IMR-90 (cell line): ENCODE data around the gene HS3ST5. TPM values are rescaled to one million over a fixed set of nuclear protein-coding genes. Genes with fewer than 3 reads are reported as not detected.
"Not testable (repeated sequence)": the region's sequence is repeated elsewhere in the genome, so short reads cannot be mapped to it uniquely, and the experiment has no call there.

Source experiments
- ATAC-seq: fragments of 200-7000 bp; cut with Tn5 transposase; 2 replicates; pipeline ENCODE4 v1.9.1; 2020; ENCODE audit warnings: low read depth, mild to moderate bottlenecking, moderate library complexity
- BruUV-seq: library from RNA; stranded (reverse); fragments of 400-500 nt; replicated peaks from 2 replicates; lab custom pipeline; 2021; lab: Mats Ljungman, UMichigan
- CTCF ChIA-PET: fragments of 300-600 bp; formaldehyde crosslinking; extraction: SDS; loops from one replicate; lab custom pipeline; 2021; ENCODE audit warnings: antibody characterized with exemption; lab: Yijun Ruan, JAX
- POLR2A ChIA-PET: fragments of 300-600 bp; sonication (Branson Sonifier 250); formaldehyde crosslinking; loops from one replicate; lab custom pipeline; 2022; ENCODE audit warnings: antibody characterized with exemption; ENCODE audit not compliant: unreplicated experiment; lab: Charles Lee
- DNase-seq: peaks from one replicate; pipeline ENCODE4 v3.0.0; 2013
- H2AFZ ChIP-seq: replicated peaks from 2 replicates; pipeline ENCODE3; 2013; ENCODE audit warnings: low read length, mild to moderate bottlenecking; ENCODE audit not compliant: poor library complexity
- H2AK5ac ChIP-seq: 2 replicates; pipeline ENCODE4 v1.6.1; 2013; ENCODE audit warnings: low read depth, low read length, inconsistent platforms
- H2AK9ac ChIP-seq: replicated peaks from 2 replicates; pipeline ENCODE3; 2013; ENCODE audit warnings: mild to moderate bottlenecking, low read depth, low read length, moderate library complexity; ENCODE audit not compliant: poor library complexity
- H2BK120ac ChIP-seq: 2 replicates; pipeline ENCODE4 v1.6.1; 2013; ENCODE audit warnings: low read depth, low read length, inconsistent platforms
- H2BK15ac ChIP-seq: 3 replicates; pipeline ENCODE4 v1.6.1; 2013; ENCODE audit warnings: low read depth, low read length, inconsistent platforms
- H2BK20ac ChIP-seq: 2 replicates; pipeline ENCODE4 v1.6.1; 2013; ENCODE audit warnings: low read depth, mild to moderate bottlenecking, inconsistent platforms, low read length, moderate library complexity
- H2BK5ac ChIP-seq: 2 replicates; pipeline ENCODE4 v1.6.1; 2013; ENCODE audit warnings: mild to moderate bottlenecking, low read depth, low read length, inconsistent platforms; ENCODE audit not compliant: poor library complexity, severe bottlenecking
- H3K14ac ChIP-seq: replicated peaks from 2 replicates; pipeline ENCODE4 v1.6.1; 2013; ENCODE audit warnings: low read depth, low read length, inconsistent platforms
- H3K18ac ChIP-seq: 2 replicates; pipeline ENCODE4 v1.6.1; 2013; ENCODE audit warnings: low read depth, low read length, control low read depth
- H3K23ac ChIP-seq: 2 replicates; pipeline ENCODE4 v1.6.1; 2013; ENCODE audit warnings: low read depth, low read length, inconsistent platforms
- H3K27ac ChIP-seq: 2 replicates; pipeline ENCODE4 v1.5.1; 2013; ENCODE audit warnings: mild to moderate bottlenecking, control low read depth, low read length; ENCODE audit not compliant: insufficient read depth
- H3K27me3 ChIP-seq: 2 replicates; pipeline ENCODE4 v1.6.1; 2013; ENCODE audit warnings: low read length; ENCODE audit not compliant: control insufficient read depth, insufficient read depth
- H3K36me3 ChIP-seq: 2 replicates; pipeline ENCODE4 v1.6.1; 2013; ENCODE audit warnings: low read length, mixed read lengths; ENCODE audit not compliant: control insufficient read depth, insufficient read depth
- H3K4ac ChIP-seq: 2 replicates; pipeline ENCODE4 v1.6.1; 2013; ENCODE audit warnings: low read depth, low read length, inconsistent platforms
- H3K4me1 ChIP-seq: 2 replicates; pipeline ENCODE4 v1.6.1; 2013; ENCODE audit warnings: low read length, mixed read lengths; ENCODE audit not compliant: control insufficient read depth, insufficient read depth
- H3K4me2 ChIP-seq: 2 replicates; pipeline ENCODE4 v1.6.1; 2013; ENCODE audit warnings: low read depth, mild to moderate bottlenecking, control low read depth, low read length, moderate library complexity
- H3K4me3 ChIP-seq: 2 replicates; pipeline ENCODE4 v1.5.1; 2013; ENCODE audit warnings: low read depth, mild to moderate bottlenecking, control low read depth, low read length, moderate library complexity; ENCODE audit not compliant: insufficient read depth
- H3K56ac ChIP-seq: 2 replicates; pipeline ENCODE4 v1.6.1; 2013; ENCODE audit warnings: low read length, inconsistent platforms; ENCODE audit not compliant: insufficient read depth; ENCODE audit errors: extremely low read depth
- H3K79me1 ChIP-seq, 2 experiments: 2 replicates each; pipeline ENCODE4 v1.6.1; 2013; ENCODE audit warnings: low read length in 2 of 2, inconsistent platforms in 1 of 2, low read depth in 1 of 2
- H3K9ac ChIP-seq: 2 replicates; pipeline ENCODE4 v1.6.1; 2013; ENCODE audit warnings: low read depth, low read length, control low read depth
- H3K9me1 ChIP-seq: 2 replicates; pipeline ENCODE4 v1.6.1; 2013; ENCODE audit warnings: low read length, inconsistent platforms; ENCODE audit not compliant: insufficient read depth
- H3K9me3 ChIP-seq: 2 replicates; pipeline ENCODE4 v1.6.1; 2013; ENCODE audit warnings: low read length; ENCODE audit not compliant: control insufficient read depth, insufficient read depth
- H4K20me1 ChIP-seq: 2 replicates; pipeline ENCODE4 v1.6.1; 2013; ENCODE audit warnings: low read length, inconsistent platforms; ENCODE audit not compliant: insufficient read depth
- H4K5ac ChIP-seq: 2 replicates; pipeline ENCODE4 v1.6.1; 2013; ENCODE audit warnings: mild to moderate bottlenecking, low read depth, low read length, control low read depth
- H4K8ac ChIP-seq, 2 experiments: 2 replicates each; pipeline ENCODE4 v1.6.1; 2013; ENCODE audit warnings: low read depth in 2 of 2, low read length in 2 of 2, control low read depth in 1 of 2, inconsistent platforms in 1 of 2
- H4K91ac ChIP-seq: 2 replicates; pipeline ENCODE4 v1.6.1; 2013; ENCODE audit warnings: low read depth, low read length, inconsistent platforms; ENCODE audit not compliant: insufficient read depth
- WGBS, 2 experiments: methylation state at CpG; one replicate each; pipeline versions ENCODE4 v1.1.5 to v1.1.7; 2013; ENCODE audit warnings: missing lambda C conversion rate in 2 of 2; ENCODE audit not compliant: insufficient read length in 1 of 2; ENCODE audit errors: extremely low coverage in 2 of 2; 5-methylcytosine and 5-hydroxymethylcytosine counted together
- dilution Hi-C: fragments of 300-500 bp; cut with HindIII; formaldehyde crosslinking; loops from one replicate; pipeline ENCODE4 v1.14.3; 2018; ENCODE audit warnings: low sequenced_read_pairs; ENCODE audit not compliant: unreplicated experiment
- in situ Hi-C: fragments of 300-500 bp; cut with MboI; formaldehyde crosslinking; loops from 3 replicates; pipeline ENCODE4 v1.14.3; 2019; ENCODE audit warnings: low sequenced_read_pairs, inconsistent platforms, mixed read lengths
- intact Hi-C: fragments of 100-400 bp; cut with micrococcal nuclease; formaldehyde crosslinking; loops from 2 replicates; pipeline ENCODE4 v1.10.0; 2022
- polyA plus RNA-seq, 3 experiments: library from polyadenylated mRNA; depleted of rRNA; stranded (reverse); fragments of >200 nt; gene quantifications; 2 replicates each; pipeline ENCODE4 v1.2.3, GENCODE V29; 2012; ENCODE audit warnings: low replicate concordance in 1 of 3
- total RNA-seq: library from RNA; depleted of rRNA; stranded (reverse); fragments of >200 nt; gene quantifications from 2 replicates; pipeline ENCODE4 v1.2.3, GENCODE V29; 2012

The HS3ST5 gene
- total and polyA plus RNA-seq, 2 of the 4 experiments (the other 2 are of a cell fraction) = not detected

DNA sequence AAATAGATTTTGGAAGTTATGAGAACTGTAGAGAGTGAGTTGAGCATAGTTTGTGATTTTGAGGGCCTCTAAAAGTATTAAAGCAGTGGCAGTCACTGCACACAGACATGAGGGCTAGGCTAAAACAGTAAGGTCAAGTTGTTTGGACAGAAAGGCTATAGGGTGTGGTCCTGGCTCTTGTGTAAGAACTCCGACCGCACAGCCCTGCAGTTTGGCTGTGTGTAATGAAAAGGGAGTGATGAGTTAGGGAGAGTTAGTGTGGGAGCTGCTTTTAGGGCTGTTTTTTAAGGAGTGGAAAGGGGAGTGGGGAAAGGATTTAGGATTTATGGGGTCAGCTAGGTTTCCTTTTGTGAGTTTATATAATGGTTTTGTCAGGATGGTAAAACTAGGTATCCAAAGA is 328.7 kb downstream of the HS3ST5 start:
- H3K27ac ChIP-seq, POLR2A ChIA-PET, H3K9ac ChIP-seq, H2BK5ac ChIP-seq, BruUV-seq, H3K9me1 ChIP-seq, H4K20me1 ChIP-seq, H3K18ac ChIP-seq, H3K56ac ChIP-seq, H3K4ac ChIP-seq, H2AFZ ChIP-seq, H3K79me1 ChIP-seq, H3K9me3 ChIP-seq, H3K14ac ChIP-seq, H3K4me3 ChIP-seq, H4K91ac ChIP-seq, H3K4me1 ChIP-seq, H2BK120ac ChIP-seq, H3K36me3 ChIP-seq, ATAC-seq, H3K27me3 ChIP-seq, H2AK5ac ChIP-seq, dilution Hi-C loops, intact Hi-C loops, H2BK15ac ChIP-seq, H3K23ac ChIP-seq, DNase-seq, CTCF ChIA-PET, in situ Hi-C loops, H2BK20ac ChIP-seq, H4K5ac ChIP-seq, H4K8ac ChIP-seq, H3K4me2 ChIP-seq, H2AK9ac ChIP-seq: not testable (repeated sequence)
- WGBS, 2 experiments = 70% methylated on average over 2 of the region's 2 CpGs; no CpG with 5 or more reads in 1 of the 2 experiments

DNA sequence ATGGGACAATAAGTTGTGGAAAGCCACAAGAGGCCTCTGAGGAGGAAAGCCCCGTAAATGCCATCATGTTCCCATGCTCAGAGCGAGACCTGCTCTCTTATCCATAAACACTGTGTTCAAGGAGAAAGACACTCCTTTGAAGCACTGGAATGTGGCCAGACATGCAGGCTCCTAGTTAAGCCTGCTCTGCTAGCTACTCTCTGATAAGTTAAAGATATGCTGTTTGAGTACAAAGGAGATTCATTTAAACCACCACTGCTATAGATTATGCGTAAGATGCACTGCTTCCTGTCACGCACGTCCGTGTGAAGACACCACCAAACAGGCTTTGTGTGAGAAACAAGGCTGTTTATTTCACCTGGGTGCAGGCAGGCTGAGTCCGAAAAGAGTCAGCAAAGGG is 331.3 kb downstream of the HS3ST5 start:
- H3K4me2 ChIP-seq, H3K56ac ChIP-seq, H3K4me1 ChIP-seq, H4K91ac ChIP-seq, POLR2A ChIA-PET, H3K27me3 ChIP-seq, H3K18ac ChIP-seq, H3K9me1 ChIP-seq, DNase-seq, dilution Hi-C loops, H4K5ac ChIP-seq, H4K20me1 ChIP-seq, H2AK5ac ChIP-seq, H4K8ac ChIP-seq, H3K4me3 ChIP-seq, in situ Hi-C loops, H2AK9ac ChIP-seq, H2BK15ac ChIP-seq, intact Hi-C loops, H3K36me3 ChIP-seq, H2BK20ac ChIP-seq, H3K23ac ChIP-seq, BruUV-seq, H2BK120ac ChIP-seq, H2AFZ ChIP-seq, H3K9ac ChIP-seq, H2BK5ac ChIP-seq, CTCF ChIA-PET, ATAC-seq, H3K14ac ChIP-seq, H3K9me3 ChIP-seq, H3K79me1 ChIP-seq, H3K4ac ChIP-seq, H3K27ac ChIP-seq: not testable (repeated sequence)
- no CpG with 5 or more reads among the region's 7 CpGs for WGBS, 2 experiments
